CD1c-positive myeloid dendritic cell (primary cell): ENCODE results near the gene MAK.
"Not testable (repeated sequence)": the region's sequence is repeated elsewhere in the genome, so short reads cannot be mapped to it uniquely, and the experiment has no call there.

Experiments
- DNase-seq: peaks from one replicate; pipeline ENCODE4 v3.0.0-alpha.2; 2016; ENCODE audit errors: extremely low spot score

Gene MAK

GRCh38 chr6:10837995-10838793, at the start of gene MAK:
MAK (minus strand) TSS chr6:10838539; CDS start chr6:10830648, 7,891 bp downstream.
- DNase-seq, result peak; percentile 94

GRCh38 chr6:10886691-10887502, 48.6 kb upstream of the MAK start, which contains the start of gene SYCP2L:
SYCP2L (plus strand) TSS chr6:10887052; CDS start chr6:10887127, 75 bp downstream.
- peak; percentile 76 for DNase-seq

- not testable (repeated sequence) for DNase-seq
Measured at GRCh38 chr6:10886365-10886690, 48.0 kb upstream of the MAK start.

GRCh38 chr6:10884245-10884972, 46.1 kb upstream of the MAK start:
- DNase-seq, result no peak

- DNase-seq, result no peak
Measured at GRCh38 chr6:10883312-10884244, 45.2 kb upstream of the MAK start.

GRCh38 chr6:10882657-10883171, 44.4 kb upstream of the MAK start:
- DNase-seq, result peak; percentile 35

- not testable (repeated sequence) for DNase-seq
Measured at GRCh38 chr6:10882253-10882630, 43.9 kb upstream of the MAK start.

GRCh38 chr6:10880366-10880765, 42.0 kb upstream of the MAK start:
- no peak for DNase-seq

- no peak for DNase-seq
Measured at GRCh38 chr6:10877871-10878270, 39.5 kb upstream of the MAK start.

GRCh38 chr6:10877012-10877411, 38.7 kb upstream of the MAK start:
- DNase-seq, result no peak

GRCh38 chr6:10875026-10875425, 36.7 kb upstream of the MAK start:
- DNase-seq, result no peak

- no peak for DNase-seq
Measured at GRCh38 chr6:10874207-10874606, 35.9 kb upstream of the MAK start.

- DNase-seq, result no peak
Measured at GRCh38 chr6:10873374-10873773, 35.0 kb upstream of the MAK start.

- DNase-seq, result no peak
Measured at GRCh38 chr6:10867952-10868351, 29.6 kb upstream of the MAK start.

- not testable (repeated sequence) for DNase-seq
Measured at GRCh38 chr6:10866709-10867108, 28.4 kb upstream of the MAK start.

- DNase-seq, result not testable (repeated sequence)
Measured at GRCh38 chr6:10863031-10863430, 24.7 kb upstream of the MAK start.

- no peak for DNase-seq
Measured at GRCh38 chr6:10862361-10862760, 24.0 kb upstream of the MAK start.

- DNase-seq, result no peak
Measured at GRCh38 chr6:10861086-10861485, 22.7 kb upstream of the MAK start.

- no peak for DNase-seq
Measured at GRCh38 chr6:10857259-10857658, 18.9 kb upstream of the MAK start.

- DNase-seq, result no peak
Measured at GRCh38 chr6:10854922-10855632, 16.7 kb upstream of the MAK start.
